ENCODE results near the gene PIM2. TPM values are rescaled to one million over a fixed set of nuclear protein-coding genes. Genes with fewer than 3 reads are reported as not detected.
A peak's percentile ranks its signal among the peaks of the same experiment; 100 is the strongest.
"Not testable (repeated sequence)": the region's sequence is repeated elsewhere in the genome, so short reads cannot be mapped to it uniquely, and the experiment has no call there.

Gene PIM2
- total and polyA plus RNA-seq, 2 of the 13 experiments (the other 11 are each of a cell fraction or from before 2014, with no cell fraction given) = 14.4 to 15.8 TPM

GRCh38 chrX:48890296-48890925 lies 28.4 kb downstream of the PIM2 start:
- H3K27me3 ChIP-seq (ENCODE audit: control insufficient read depth in 1 of 2, insufficient read depth in 2 of 2, low read length in 2 of 2) = no peaks in the 10 kb centered on the region
- H2AFZ ChIP-seq (ENCODE audit: low read length) = peak overlapping the region; percentile 42
- TF ChIP-seq ZNF891 (CRISPR knock-in tag; IDR thresholded peaks at IDR 0.05) (no peak), ZNF329 (CRISPR knock-in tag; IDR thresholded peaks at IDR 0.05; ENCODE audit: low read depth) (peak; percentile 95), FOXO4 (CRISPR knock-in tag; conservative IDR thresholded peaks at IDR 0.05) (no peak)
- ChIA-PET CTCF (ENCODE audit: low intra/inter-chr PET ratio, low total read pairs) (no interaction called here), POLR2A (interaction anchor here (1.1 to 2.1 kb wide), 3 partner anchors 13 to 153 kb away, joined by 3 to 8 read pairs (median 5); partner anchors contain the start of gene HDAC6)
- peak overlapping the region; percentile 43; the same call in 1 of the 2 replicates for H3K9ac ChIP-seq (ENCODE audit: insufficient read depth, low read depth, low read length)
- under 1% methylated on average over 7 of the region's 15 CpGs for WGBS (ENCODE audit: low lambda C conversion rate)
- H3K27ac ChIP-seq (ENCODE audit: extremely low read length, insufficient read depth, low read length) = no peak overlapping the region
- BruUV-seq (replicated peaks) = no TSS peak
- FAIRE-seq (no peak), DNase-seq (ENCODE audit: low spot score) (no peak), ATAC-seq (peak; percentile 51)
- H3K9me3 ChIP-seq (ENCODE audit: low read length) = no peaks in the 10 kb centered on the region
- peaks cover 0 to 6% of the 10 kb centered on the region in 2 experiments; a peak in 1 of 5 replicates for H3K36me3 ChIP-seq (replicated peaks in 1 of 2; ENCODE audit: control insufficient read depth in 1 of 2, insufficient read depth in 2 of 2, low read length in 2 of 2)
- in situ Hi-C loops (cut with HindIII; ENCODE audit: extremely low pct_ligation_motif_present, low pct_unique_long_range_greater_than_20kb) (no loop called here), intact Hi-C loops (cut with micrococcal nuclease; ENCODE audit: unreplicated experiment) (no loop called here)
- 0 out of 2 replicates have a peak, but pooled peaks cover 16% of the 10 kb centered on the region for H3K4me1 ChIP-seq (ENCODE audit: insufficient read depth, low read length)
- H3K4me2 ChIP-seq (ENCODE audit: low read depth, low read length) = peak overlapping the region; percentile 76
- peaks cover 3% of the 10 kb centered on the region for H3K79me2 ChIP-seq (ENCODE audit: insufficient read depth, low read length)
- H4K20me1 ChIP-seq (ENCODE audit: insufficient read depth, low read length) = no peaks in the 10 kb centered on the region
- H3K4me3 ChIP-seq (replicated peaks in 1 of 3; ENCODE audit: insufficient read depth in 1 of 3, low read depth in 2 of 3, low read length in 3 of 3) = peak overlapping the region; percentile 45 to 69 (median 64); a peak in 5 of 6 replicates

GRCh38 chrX:48886586-48886985 lies 32.2 kb downstream of the PIM2 start:
- H3K4me3 ChIP-seq (replicated peaks in 1 of 3; ENCODE audit: insufficient read depth in 1 of 3, low read depth in 2 of 3, low read length in 3 of 3); intact Hi-C loops (cut with micrococcal nuclease; ENCODE audit: unreplicated experiment); H3K27ac ChIP-seq (ENCODE audit: extremely low read length, insufficient read depth, low read length); H3K36me3 ChIP-seq (replicated peaks in 1 of 2; ENCODE audit: control insufficient read depth in 1 of 2, insufficient read depth in 2 of 2, low read length in 2 of 2); H3K4me1 ChIP-seq (ENCODE audit: insufficient read depth, low read length); H3K9me3 ChIP-seq (ENCODE audit: low read length); H3K4me2 ChIP-seq (ENCODE audit: low read depth, low read length); H2AFZ ChIP-seq (ENCODE audit: low read length); ATAC-seq; BruUV-seq (replicated peaks); H3K27me3 ChIP-seq (ENCODE audit: control insufficient read depth in 1 of 2, insufficient read depth in 2 of 2, low read length in 2 of 2); POLR2A ChIA-PET; H3K79me2 ChIP-seq (ENCODE audit: insufficient read depth, low read length); in situ Hi-C loops (cut with HindIII; ENCODE audit: extremely low pct_ligation_motif_present, low pct_unique_long_range_greater_than_20kb); DNase-seq (ENCODE audit: low spot score); H3K9ac ChIP-seq (ENCODE audit: insufficient read depth, low read depth, low read length); FAIRE-seq; H4K20me1 ChIP-seq (ENCODE audit: insufficient read depth, low read length); CTCF ChIA-PET (ENCODE audit: low intra/inter-chr PET ratio, low total read pairs): not testable (repeated sequence)
- WGBS (ENCODE audit: low lambda C conversion rate) = 42% methylated on average over 2 of the region's 5 CpGs

All from HepG2 (cell line).